ENCODE results near the gene DNASE2.

DNASE2 gene

DNA sequence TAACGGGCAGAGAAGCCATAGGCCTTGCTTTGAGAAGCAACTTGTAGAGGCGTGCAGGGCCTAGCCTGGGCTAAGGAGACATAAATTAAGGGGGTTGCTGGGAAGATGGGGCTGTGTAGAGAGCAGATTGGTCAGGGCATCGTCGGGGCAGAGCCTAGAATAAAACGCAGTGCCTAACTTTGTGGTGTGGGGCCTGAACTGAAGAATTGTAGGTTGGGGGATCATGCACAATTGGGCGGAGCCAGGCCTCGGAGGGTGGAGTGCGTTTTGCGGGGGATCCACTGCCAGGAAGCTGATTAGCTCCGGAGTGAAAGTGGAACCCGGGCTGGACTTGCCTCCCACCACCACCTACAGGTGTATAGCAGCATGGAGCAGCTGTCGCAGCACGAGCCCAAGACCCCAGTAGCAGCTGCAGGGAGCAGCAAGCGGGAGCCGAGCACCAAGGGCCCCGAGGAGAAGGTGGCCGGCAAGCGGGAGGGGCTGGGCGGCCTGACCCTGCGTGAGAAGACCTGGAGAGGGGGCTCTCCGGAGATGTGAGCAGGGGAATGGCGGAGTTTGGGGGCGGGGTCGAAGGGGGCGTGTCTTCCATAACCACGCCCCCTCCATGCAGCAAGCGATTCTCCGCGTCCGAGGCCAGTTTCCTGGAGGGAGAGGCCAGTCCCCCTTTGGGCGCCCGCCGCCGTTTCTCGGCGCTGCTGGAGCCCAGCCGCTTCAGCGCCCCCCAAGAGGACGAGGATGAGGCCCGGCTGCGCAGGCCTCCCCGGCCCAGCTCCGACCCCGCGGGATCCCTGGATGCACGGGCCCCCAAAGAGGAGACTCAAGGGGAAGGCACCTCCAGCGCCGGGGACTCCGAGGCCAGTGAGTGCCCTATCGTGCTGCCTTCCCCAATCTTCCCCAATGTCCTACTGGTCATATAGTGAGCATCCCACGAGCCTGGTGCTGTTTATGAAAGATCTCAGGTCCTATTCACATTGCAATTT is 13.8 kb downstream of the DNASE2 start:
- H3K4me3 ChIP-seq (ENCODE audit: low read depth, low read length) = peak overlapping the region; percentile 54
- TF ChIP-seq, protein P1, sequence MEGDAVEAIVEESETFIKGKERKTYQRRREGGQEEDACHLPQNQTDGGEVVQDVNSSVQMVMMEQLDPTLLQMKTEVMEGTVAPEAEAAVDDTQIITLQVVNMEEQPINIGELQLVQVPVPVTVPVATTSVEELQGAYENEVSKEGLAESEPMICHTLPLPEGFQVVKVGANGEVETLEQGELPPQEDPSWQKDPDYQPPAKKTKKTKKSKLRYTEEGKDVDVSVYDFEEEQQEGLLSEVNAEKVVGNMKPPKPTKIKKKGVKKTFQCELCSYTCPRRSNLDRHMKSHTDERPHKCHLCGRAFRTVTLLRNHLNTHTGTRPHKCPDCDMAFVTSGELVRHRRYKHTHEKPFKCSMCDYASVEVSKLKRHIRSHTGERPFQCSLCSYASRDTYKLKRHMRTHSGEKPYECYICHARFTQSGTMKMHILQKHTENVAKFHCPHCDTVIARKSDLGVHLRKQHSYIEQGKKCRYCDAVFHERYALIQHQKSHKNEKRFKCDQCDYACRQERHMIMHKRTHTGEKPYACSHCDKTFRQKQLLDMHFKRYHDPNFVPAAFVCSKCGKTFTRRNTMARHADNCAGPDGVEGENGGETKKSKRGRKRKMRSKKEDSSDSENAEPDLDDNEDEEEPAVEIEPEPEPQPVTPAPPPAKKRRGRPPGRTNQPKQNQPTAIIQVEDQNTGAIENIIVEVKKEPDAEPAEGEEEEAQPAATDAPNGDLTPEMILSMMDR (IDR thresholded peaks at IDR 0.05; ENCODE audit: low read depth, low read length, missing control alignments) = no peak
- no peak for DNase-seq (ENCODE audit: low read depth)

DNA sequence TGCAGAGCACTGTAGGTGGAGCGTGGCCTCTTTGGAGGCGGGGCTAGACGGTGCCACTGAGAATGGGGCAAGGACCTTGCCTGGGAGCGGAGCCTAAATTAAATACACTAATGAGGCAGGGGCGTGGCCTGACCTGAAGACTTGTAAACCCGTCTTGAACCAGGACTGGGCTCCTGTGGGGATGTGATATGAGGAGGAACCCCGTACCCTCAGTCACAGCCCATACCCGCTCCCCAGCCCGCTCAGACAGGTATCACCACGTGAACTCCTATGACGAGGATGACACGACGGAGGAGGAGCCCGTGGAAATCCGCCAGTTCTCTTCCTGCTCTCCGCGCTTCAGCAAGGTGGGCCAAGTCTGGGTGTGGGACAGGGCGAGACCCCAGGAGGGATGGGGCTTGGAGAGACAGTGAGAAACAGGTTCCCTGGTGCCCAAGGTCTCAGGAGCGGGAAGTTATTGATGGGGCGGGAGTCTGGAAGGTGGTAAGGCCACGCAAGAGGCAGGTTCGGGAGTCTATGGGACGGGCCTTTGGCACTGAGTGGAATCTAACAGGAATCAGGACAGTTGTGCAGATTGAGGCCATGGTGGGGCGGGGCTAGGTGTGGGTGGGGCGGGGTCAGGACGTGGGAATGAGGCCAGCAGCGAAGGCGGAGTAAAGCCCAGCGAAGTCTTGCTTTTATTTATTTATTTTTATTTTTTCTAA is 14.7 kb downstream of the DNASE2 start:
- no peak overlapping the region for H3K4me3 ChIP-seq (ENCODE audit: low read depth, low read length)
- DNase-seq (ENCODE audit: low read depth) = no peak
- TF ChIP-seq, protein P1 (IDR thresholded peaks at IDR 0.05; ENCODE audit: low read depth, low read length, missing control alignments) = no peak

DNA sequence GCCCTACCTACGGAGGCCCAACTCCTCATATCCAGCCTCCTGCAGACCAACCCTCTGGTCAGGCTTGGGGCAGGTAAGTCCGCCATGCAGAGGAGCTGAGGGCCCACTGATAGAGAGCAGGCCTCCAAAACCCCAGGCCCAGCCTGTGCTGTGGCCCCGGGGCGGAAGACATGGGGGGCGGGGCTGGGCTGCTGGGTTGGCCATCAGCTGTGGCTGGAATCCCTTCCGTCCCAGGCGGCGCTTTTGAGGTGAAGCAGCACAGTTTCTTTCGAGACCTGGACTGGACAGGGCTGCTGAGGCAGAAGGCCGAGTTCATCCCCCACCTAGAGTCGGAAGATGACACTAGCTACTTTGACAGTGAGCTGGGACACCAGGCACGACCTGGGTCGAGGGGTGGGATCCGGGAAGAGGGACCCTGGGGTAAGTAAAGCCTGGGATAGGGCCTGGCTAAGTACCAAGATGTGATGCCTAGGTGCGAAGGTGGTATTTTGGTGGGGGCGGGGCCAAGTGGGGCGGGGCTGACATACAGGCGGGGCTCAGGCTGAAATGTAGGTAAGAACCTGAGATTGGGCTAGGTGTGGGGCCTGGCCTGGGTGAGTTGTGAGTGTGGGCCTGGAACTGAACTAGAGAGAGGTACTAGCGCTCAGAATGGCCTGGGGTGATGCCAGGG is 15.4 kb downstream of the DNASE2 start:
- no peak for DNase-seq (ENCODE audit: low read depth)
- H3K4me3 ChIP-seq (ENCODE audit: low read depth, low read length) = no peak overlapping the region
- TF ChIP-seq, protein P1 (IDR thresholded peaks at IDR 0.05; ENCODE audit: low read depth, low read length, missing control alignments) = no peak

DNA sequence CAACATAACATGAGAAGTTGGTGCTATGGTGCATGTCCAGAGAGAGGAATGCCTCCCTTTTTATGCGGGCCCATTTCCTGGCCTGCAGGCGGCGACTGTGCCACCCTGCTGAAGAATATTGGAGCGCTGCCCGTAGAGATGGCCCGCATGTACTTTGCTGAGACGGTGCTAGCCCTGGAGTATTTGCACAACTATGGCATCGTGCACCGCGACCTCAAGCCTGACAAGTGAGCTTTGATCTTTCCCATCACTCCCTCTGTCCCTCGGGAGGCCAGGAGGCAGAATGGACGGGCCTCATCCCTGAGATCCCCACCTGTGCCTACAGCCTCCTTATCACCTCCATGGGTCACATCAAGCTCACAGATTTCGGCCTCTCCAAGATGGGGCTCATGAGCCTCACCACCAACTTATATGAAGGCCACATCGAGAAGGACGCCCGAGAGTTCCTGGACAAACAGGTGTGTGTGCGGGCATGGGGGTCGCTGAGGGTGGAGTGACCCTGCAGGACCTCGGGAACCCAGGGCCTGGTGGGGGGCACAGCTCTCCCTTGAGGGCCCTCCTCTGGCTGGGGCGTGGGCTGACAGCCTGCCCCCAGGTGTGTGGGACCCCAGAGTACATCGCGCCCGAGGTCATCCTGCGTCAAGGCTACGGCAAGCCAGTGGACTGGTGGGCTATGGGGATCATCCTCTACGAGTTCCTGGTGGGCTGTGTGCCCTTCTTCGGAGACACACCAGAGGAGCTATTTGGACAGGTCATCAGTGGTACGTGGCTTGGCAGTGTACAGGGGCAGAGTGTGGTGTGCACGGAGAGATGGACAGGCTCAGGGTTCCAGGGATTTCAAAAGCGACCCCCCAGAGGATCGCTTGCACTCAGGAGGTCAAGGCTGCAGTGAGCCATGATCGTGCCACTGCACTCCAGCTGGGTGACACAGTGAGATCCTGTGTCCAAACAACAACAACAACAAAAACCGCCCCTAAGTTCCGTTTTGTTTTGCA is 16.2 kb downstream of the DNASE2 start:
- H3K4me3 ChIP-seq (ENCODE audit: low read depth, low read length) = no peak overlapping the region
- DNase-seq (ENCODE audit: low read depth) = no peak
- TF ChIP-seq, protein P1 (IDR thresholded peaks at IDR 0.05; ENCODE audit: low read depth, low read length, missing control alignments) = no peak

DNA sequence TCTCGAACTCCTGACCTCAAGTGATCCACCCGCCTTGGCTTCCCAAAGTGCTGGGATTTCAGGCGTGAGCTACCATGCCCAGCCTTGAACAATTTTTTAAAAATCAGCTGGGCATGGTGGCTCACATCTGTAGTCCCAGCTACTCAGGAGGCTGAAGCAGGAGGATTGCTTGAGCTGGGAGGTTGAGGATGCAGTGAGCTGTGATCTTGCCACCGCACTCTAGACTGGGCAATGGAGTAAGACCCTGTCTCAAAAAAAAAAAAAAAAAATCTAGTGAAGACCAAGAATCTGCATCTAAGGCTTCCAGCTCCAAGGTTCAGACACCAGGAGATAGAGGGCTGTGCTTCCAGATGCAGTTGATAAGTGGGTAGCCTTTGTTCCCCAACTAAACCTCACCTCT is 17.1 kb downstream of the DNASE2 start:
- no peak for DNase-seq (ENCODE audit: low read depth)
- no peak overlapping the region for H3K4me3 ChIP-seq (ENCODE audit: low read depth, low read length)
- TF ChIP-seq, protein P1 (IDR thresholded peaks at IDR 0.05; ENCODE audit: low read depth, low read length, missing control alignments) = no peak

DNA sequence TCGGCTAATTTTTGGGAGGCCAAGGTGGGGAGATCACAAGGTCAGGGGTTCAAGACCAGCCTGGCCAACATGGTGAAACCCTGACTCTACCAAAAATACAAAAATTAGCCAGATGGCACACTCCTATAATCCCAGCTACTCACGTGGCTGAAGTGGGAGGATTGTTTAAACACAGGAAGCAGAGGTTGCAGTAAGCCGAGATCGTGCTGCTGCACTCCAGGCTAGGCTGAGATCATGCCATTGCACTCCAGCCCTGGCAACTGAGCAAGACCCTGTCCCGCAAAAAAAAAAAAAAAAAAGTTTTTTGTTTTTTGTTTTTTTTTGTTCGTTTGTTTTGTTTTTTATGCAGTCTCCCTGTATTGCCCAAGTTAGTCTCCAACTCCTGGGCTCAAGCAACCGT is 21.7 kb downstream of the DNASE2 start:
- no peak for DNase-seq (ENCODE audit: low read depth)
- TF ChIP-seq, protein P1 (IDR thresholded peaks at IDR 0.05; ENCODE audit: low read depth, low read length, missing control alignments) = no peak

More for the DNA sequence above, 21.7 kb downstream of the DNASE2 start:
- H3K4me3 ChIP-seq (ENCODE audit: low read depth, low read length) = no peak overlapping the region

Data from GM12864 (cell line).